NOMO-1 treated with DMSO at 0.1 percent for 48 hours (cell line): Measurements from ENCODE around the gene RETREG3.
A peak's percentile ranks its signal among the peaks of the same experiment; 100 is the strongest.
"Not testable (repeated sequence)": the region's sequence is repeated elsewhere in the genome, so short reads cannot be mapped to it uniquely, and the experiment has no call there.

Source experiments
- DNase-seq: peaks from one replicate; lab custom pipeline; 2025; ENCODE audit not compliant: unreplicated experiment; lab: John Stamatoyannopoulos, UW

The RETREG3 gene, protein sequence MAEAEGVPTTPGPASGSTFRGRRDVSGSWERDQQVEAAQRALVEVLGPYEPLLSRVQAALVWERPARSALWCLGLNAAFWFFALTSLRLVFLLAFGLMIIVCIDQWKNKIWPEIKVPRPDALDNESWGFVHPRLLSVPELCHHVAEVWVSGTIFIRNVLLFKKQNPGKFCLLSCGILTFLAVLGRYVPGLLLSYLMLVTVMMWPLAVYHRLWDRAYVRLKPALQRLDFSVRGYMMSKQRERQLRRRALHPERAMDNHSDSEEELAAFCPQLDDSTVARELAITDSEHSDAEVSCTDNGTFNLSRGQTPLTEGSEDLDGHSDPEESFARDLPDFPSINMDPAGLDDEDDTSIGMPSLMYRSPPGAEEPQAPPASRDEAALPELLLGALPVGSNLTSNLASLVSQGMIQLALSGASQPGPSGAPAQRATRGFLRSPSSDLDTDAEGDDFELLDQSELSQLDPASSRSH

DNA sequence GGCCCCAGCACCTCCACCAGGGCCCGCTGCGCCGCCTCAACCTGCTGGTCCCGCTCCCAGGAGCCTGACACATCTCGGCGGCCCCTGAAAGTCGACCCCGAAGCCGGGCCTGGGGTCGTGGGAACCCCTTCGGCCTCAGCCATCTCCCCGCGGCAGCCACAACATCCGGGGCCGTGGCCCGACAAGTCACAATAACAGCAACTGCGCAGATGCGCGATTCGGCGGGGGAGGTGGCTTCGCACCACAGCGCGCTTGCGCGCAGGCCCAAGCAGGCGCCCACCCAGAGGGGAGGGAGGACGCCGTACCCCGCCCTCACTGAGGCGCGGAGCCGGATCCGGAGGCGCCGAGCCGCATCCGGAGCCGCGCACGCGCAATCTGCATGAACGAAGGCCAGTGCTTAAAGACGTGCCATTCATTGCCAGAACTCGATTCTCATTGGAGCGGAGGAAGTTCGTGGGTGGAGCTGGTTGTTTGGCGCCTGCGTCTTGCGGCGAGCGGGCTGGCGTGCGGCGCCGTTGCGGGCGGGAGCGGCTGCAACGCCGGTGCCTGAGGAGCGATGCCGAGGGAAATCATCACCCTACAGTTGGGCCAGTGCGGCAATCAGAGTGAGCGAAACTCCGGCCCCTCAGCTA, at the start of gene RETREG3, which contains the start of gene TUBG1:
Gene RETREG3, minus strand, starts transcription at position 193 of the 632 bp plus-strand sequence. Its CDS starts 50 bp downstream, at position 143.
Gene TUBG1, plus strand, starts transcription at position 502 of the 632 bp plus-strand sequence. Its CDS starts 55 bp downstream, at position 557.
- DNase-seq = peak; percentile 99

DNA sequence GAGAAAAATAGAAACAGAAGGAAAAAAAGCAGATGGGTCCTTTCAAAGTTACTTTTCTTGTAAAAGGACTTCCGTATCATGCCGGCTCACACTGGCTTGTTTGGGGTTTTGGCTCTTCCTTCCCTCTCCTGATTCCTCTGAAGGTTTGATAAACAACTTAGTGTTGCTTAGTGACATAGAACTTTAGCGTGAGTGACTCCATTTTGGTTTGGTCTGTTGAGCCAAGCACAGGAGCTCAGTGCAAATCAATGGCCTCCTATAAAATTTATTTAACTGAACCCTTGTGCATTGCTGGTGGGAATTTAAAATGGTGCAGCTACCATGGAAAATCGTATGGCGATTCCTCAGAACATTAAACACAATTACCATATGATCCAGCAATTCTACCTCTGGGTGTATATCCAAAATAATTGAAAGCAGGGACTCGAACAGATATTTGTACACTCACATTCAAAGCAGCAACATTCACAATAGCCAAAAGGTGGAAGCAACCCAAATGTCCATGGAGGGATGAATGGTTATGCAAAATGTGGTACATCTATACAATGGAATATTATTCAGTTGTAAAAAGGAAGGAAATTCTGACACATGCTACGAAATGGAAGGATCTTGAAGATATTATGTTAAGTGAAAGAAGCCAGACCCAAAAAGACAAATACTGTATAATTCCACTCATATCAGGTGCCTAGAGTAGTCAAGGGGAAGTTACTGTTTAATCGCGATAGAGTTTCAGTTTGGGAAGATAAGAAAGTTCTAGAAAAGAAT, 48.8 kb upstream of the RETREG3 start:
- no peak for DNase-seq

DNA sequence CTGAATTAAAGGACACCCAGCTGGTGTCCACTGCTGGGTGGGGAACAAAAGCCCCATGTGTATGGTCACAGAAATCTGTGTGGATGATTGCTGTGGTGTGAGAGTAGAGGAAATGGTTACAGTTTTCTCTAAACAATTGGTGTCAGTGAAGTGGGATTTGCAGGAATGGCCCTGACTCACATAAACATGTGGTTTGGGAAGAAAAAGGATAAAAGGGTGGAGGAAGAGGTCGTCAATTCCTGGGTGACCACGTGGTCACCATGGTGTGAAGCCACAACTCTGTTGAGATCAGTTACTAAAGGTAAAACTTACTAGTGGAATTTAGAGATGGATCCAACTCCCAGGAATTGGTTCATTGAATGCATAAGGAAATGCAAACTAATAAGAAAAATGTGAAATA, 46.4 kb upstream of the RETREG3 start:
- DNase-seq = no peak

DNA sequence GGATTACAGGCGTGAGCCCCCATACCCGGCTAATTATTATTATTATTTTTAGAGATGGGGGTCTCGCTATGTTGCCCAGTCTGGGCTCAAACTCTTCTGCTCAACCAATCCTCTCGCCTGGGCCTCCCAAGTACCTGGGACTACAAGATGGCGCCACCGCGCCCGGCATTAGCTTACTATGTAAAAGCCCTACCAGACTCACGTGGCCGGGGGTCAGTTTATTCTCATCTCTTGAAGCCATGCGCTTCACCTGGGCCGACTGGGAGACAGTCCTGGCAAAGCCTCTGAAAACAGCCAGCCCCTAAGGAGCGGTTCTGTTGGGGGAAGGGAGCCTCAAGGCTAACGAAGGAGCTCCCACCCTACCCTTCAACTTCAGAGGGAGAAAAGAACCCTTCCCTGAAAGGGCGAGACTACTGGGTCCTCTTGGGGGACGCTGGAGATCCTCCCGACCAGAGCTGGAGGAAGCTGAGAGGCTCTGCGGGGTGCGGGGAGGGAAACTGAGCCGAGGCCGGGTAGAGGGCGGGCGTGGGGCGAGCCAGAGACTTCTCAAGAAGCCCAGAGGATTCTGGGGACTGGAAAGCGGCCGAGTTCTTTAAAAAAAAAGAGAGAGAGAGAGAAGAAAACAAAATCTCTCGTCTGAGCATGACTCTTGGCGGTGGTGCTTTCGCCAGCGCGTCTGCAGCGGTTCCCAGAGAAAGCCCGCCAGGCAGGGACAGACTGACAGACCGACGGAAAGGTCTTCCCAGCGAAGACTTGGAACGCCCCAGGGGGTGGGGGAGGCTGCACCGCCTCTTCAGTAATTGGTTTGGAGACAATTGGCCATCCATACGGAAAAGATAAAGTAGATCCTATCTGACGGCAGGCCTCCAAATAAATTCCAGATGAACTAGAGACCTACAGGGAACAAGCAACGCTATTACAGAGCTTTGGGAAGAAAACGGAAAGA, 44.3 kb upstream of the RETREG3 start:
- DNase-seq = no peak

DNA sequence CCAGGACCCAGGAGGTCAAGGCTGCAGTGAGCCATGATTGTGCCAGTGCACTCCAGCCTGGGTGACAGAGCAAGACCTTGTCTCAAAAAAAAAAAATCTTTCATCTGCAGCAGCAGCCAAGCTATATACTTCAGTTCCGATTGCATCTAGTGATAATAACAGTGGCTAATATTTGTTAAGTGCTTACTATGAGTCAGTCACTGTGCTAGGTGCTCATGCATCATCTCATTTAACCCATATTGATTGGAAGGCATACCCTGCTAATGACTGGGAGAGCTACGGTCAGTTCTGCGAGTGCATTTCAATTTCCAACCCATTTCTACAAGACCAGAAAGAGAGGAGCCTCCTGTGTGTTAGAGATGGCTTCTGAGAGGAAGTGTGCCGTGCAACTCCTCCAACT, 42.2 kb upstream of the RETREG3 start:
- DNase-seq = peak; percentile 63

DNA sequence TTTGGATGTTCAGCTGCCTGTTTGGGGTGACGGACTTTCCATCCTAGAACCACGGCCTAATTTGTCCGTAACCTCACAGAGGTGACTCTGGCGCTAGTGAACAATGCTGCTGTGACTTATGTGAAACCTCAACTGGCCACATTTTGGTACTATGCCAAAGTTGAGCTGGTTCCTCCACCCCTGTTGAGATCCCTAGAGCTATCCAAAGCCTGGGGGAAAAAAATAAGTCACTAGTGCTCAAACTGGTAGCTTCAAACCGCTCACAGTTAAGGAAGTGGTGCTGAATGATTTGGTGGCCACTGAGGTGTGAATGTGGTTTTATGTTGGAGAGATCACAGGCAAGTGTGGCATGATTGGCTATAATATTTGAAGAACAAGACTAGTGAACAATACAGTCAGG, 38.6 kb upstream of the RETREG3 start:
- no peak for DNase-seq

DNA sequence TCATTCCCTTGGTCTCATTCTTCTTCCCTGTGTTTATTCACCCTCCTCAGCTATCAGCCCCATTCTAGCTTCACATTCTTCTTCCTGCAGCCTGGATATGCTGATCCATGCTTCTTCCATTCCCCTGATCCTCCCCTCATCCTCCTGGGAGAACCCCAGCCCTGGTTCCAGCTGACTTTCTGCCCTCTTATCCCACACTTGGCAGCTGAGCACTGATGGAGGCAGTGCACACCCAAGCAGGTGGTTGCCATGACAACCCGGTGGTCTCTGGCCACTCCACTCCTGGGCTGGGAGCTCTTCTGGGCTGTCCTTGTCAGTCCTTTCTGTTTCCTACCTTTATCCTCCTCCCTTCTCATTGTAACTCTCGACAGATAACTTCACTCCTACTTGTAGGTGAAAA, 33.2 kb upstream of the RETREG3 start:
- no peak for DNase-seq

DNA sequence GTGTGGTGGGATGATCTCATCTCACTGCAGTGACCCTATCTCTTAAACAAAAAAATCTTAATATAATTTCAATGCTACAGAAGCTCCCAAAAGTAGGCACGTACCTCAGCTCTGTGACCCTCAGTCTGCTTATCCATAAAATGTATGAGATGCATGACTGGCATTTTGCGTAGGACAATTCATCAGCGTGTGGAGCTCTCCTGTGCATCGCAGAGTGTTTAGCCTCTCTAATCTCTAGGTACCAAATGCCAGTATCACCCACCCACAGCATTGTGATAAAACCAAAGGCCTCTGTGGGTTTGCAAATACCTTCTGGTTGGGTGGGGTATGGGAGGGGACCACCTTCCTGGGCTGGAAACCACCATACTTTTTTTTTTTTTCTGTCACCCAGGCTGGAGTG, 30.9 kb upstream of the RETREG3 start:
- no peak for DNase-seq

DNA sequence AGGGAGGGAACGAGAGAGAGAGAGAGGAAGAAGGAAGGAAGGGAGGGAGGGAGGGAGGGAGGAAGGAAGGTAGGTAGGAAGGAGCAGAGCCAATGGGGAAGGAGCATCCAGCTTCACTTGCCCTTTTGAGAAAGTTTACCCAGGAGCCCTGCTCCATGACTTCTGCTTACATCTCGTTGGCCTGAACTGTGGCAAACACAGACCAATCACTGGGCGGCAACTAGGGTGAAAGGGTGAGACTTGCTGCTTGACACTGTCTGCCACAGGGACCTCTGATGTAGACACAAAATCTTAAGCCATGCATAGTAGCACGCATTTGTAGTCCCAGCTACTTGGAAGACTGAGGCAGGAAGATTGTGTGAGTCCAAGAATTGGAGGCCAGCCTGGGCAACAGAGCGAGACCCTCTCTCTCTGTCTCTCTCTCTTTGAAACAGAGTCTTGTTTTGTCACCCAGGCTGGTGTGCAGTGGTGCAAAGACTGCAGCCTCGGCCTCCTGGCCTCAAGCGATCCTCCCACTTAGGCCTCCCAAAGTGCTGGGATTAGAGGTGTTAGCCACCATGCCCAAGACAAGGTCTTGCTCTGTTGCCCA, 30.4 kb upstream of the RETREG3 start:
- DNase-seq = no peak

DNA sequence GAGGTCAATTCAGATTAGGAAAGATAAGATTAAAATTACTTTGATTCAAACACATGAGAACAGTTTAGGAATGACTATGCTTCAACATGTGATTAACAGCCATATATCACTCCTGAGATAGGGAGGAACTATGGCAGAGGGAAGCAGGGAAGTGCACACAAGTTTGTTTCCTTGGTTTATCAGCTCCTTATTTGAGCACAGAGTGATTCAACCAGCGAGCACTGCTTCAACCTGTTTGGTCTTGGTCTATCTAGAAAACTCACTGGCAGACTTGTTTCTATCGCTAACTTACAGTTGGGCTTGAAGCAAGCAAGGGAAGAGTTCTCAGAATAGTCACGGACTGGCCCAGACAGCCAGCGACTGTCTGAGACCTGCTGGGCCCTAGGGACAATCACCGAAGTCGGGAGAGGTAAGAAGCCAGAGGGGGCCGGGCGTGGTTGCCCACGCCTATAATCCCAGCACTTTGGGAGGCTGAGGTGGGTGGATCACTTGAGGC, 23.8 kb upstream of the RETREG3 start:
- DNase-seq = no peak

DNA sequence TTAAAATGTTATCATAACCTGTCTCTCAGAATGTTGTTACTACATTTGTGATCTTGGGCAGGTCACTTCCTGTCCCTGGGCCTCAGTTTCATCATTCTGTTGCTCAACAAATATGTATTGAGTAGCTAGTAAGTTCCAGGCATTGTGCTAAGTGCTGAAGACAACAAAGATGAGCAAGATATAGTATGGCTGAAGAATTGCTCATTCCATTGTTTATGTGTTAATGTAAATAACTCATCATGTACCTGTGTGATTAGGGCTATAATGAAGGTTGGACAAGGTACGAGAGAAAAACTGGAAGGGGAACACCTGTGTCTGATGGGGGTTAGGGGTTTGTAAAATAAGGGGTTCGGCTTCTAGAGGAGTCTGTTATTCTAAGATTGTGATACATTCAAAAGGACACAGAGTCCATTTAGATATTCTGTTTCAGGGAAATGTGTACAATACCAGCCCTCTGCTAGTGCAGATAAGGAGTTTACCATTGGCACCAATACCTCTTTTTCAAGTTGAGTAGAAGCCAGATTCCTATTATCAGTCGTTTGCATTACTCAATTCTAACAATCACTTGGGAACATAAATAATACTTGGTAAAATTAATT, 20.3 kb upstream of the RETREG3 start:
- DNase-seq = peak; percentile 33

DNA sequence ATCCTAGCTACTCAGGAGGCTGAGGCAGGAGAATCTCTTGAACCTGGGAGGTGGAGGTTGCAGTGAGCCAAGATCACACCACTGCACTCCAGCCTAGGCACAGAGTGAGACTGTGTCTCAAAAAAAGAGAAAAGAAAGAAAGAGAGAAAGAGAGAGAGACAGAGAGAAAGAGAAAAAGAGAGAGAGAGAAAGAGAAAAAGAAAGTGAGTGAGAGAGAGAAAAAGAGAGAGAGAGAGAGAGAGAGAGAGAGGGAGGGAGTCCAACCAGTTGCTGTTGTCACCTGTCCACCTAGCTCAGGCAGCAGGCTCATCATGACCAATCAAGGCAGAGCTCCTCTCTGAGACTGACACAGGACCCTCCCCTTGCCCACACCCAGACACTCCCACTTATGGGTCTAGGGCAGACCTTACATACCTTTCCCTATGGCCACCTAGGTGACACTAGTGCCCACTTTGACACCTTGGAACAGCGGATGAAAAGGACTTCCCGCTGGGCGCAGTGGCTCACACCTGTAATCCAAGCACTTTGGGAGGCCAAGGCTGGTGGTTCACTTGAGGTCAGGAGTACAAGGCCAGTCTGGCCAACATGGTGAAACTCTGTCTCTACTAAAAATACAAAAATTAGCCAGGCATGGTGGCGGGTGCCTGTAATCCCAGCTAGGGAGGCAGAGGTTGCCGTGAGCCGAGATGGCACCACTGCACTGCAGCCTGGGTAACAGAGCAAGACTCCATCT, 18.0 kb upstream of the RETREG3 start:
- DNase-seq = not testable (repeated sequence)

DNA sequence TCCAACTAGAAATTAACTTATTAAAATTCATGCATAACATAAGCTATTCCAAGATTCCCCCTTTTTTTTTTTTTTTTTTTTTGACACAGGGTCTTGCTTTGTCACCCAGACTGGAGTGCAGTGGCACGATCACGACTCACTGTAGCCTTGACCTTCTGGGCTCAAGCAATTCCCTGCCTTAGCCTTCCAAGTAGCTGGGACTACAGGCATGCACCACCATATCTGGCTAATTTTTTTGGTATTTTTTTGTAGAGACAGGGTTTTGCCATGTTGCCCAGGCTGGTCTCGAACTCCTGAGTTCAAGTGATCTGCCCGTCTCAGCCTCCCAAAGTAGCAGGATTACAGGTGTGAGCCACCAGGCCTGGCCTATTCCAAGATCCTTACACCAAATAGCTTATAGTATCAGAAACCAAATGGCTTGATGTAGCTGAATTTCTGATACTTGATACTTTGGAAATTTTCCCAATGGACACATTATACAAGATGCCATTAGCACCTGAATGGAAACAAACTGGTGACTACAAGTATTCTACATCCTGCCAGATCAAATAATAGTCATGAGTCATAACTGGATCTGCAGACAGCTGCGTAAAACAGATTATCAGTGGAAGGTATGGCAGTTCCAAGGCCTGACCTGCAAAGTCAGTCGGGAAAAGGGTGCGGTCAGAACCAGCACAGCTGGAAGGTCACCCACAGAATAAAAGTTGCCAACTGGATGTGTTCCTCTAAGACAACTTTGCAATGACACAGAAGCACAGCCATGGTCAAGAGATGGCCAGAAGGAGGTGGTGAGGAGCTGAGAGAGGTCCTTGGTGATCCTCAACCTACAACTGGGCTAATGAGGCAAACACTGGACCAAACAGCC, 14.8 kb upstream of the RETREG3 start:
- no peak for DNase-seq

DNA sequence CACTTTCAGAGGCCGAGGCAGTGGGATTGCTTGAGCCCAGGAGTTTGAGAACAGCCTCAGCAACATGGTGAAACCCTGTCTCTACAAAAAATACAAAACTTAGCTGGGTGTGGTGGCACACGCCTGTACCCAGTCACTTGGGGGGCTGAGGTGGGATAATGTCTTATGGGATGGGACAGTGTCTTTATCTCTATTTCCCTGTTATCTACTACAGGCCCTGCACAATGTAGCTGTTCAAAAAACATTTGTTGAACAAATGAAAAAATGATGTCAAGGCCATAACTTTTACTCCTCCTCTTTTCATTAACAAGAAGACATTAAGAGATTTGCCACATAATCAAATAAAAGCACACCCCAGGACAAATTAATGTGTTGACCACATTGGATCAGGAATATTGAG, 14.1 kb upstream of the RETREG3 start:
- no peak for DNase-seq

DNA sequence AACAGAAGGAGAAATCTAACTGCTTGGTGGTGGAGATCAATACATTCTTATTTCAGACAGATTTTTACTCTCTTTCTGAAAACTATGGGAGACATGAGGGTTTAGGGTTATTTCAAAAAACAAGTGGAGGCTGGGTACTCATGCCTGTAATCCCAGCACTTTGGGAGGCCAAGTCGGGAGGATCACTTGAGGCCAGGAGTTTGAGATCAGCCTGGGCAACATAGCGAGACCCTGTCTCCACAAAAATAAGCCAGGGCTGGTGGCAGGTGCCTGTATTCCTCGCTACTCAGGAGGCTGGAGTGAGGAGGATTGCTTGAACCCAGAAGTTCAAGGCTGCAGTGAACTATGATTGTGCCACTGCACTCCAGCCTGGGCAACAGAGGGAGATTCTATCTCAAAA, 12.8 kb upstream of the RETREG3 start:
- not testable (repeated sequence) for DNase-seq

DNA sequence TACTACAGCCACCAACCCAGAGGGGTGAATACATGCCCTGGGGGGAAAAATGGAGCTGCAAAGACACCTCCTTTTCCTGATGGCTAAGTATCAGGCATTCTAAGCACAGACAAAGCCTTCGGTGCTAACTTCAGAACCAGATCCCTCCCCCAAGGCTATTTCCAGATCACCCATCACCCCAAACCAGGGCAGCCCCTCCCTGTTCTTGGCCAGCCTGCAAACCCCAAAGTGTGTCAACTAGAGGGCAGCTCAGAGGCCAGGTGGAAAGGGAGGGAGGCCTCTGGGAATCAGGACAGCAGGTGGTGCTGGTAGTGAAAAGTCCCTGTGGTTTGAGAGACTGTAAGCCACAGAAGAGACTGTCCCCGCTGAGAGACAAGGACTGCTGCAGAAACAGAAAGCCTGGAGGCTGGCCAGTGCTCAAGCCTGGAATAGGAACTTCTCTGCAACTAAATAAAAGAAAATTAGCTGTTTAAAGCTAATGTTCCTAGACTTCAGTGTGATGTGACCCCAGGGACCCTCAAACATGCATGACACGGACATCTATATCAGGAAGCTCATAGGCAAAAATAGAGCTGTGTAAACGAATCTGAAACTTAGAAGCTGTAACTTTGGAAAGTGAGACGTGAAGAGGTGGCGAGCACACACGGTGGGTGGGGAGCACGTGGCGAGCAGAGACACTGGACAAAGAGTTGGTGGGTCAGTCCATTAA, 9.4 kb upstream of the RETREG3 start:
- DNase-seq = no peak

DNA sequence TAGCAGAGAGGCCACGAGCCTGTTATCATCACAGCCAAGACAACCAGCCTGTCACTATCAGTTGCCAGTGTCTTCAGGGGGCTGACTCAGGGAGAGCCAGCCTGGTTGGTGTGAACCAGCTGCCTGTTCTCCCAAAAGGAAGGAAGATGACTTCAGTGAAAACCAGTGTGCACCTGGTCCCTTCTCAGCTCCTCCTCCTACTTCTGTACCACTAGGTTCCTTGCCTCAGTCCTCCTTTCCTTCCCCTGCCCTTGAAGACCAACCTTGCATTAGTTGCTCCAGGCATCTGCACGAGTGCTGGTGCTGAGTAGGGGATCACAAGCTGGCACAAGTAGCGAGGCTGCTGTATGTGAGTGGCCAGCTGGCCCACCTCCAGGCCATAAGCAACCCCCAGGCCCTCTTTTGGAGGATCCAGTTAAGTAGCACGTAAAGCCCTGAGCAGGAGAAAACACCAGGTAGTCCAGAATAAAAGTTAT, 8.8 kb upstream of the RETREG3 start:
- no peak for DNase-seq
